Stimulated activated CD4-positive, alpha-beta T cell treated with anti-CD3 and anti-CD28 coated beads, Interleukin-1b, Interleukin-23, amount 100 ng/mL, for 4 hours (primary cell): ENCODE measurements around the gene AGAP9.
"Not testable (repeated sequence)": the region's sequence is repeated elsewhere in the genome, so short reads cannot be mapped to it uniquely, and the experiment has no call there.

Experiments used
- DNase-seq, 2 donors: peaks; one replicate each; pipeline ENCODE4 v3.0.0-alpha.2; 2020; ENCODE audit warnings: low read depth in 2 of 2

Gene AGAP9

DNA sequence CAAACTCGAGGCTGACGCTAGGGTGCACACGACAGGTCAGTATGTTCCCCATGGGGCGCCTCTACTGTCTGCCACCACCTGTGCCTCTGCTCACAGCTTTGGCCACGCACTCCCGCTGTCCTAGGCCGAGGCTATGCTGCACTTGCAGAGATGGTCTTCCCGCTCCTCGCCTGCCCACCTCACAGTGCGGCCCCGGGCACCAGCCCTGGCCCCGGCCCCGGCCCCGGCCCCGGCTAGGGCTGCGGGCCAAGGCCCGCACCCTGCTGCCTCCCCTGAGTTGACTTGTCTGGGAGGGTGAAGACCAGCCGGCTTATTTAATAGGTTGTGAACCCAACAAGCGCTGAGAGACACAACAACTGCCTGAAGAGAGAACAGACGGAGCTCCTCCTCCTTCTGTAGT lies at the start of gene AGAP9:
AGAP9 (minus strand) TSS at position 164 of the 400 bp plus-strand sequence; CDS start at position 52, 112 bp downstream.
- DNase-seq, result not testable (repeated sequence)

DNA sequence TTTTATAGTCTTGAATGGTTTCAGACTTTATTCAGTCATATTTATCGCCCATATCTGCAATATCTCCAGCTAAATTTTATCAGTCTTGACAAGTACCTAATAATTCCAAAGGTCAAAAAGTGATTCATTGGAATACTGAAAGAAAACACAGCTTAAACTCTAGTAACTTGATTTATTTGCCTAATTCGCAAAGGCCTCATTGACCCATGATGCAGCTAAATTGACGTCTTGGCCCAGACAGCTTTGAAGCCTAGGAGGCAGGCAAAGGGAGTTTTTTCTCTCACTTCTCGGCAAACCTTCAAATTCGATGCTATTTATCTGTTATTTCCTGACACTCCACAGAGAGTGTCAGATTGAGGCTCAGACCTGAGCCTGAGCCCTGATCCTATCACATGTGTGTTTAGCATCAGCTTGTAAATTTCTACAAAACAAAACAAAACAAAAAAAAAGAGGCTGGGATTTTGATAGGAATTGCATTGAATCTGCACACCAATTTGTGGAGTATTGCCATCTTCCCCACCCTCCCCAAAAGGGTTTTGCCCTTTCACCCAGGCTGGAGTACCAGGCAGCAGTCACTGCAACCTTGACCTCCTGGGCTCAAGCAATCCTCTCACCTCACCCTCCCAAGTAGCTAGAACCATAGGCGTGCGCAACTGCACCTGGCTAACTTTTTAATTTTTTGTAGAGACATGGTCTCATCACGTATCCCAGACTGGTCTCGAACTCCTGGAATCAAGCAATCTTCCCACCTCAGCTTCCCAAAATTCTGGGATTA lies 47.9 kb upstream of the AGAP9 start:
- not testable (repeated sequence) for DNase-seq

DNA sequence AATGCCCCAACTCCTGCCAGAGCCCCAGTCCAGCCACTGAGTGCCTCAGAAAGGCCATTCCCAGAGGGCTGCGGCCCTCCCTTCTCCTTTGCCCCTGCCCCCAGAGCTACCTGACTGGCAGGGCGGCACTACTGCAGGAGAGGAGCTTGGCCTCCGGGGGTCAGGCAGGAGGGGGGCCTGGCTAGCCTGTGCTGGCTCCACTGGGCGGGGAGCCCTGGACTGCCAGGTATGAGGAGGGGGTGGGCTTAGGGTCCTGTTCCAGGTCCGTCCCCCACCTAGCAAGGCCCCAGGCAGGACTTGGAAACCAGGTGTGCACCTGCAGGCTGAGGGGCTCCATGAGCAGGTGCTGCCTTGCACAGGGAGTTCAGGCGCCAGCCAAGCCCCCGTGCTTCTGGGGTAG lies 43.3 kb upstream of the AGAP9 start:
- not testable (repeated sequence) for DNase-seq

DNA sequence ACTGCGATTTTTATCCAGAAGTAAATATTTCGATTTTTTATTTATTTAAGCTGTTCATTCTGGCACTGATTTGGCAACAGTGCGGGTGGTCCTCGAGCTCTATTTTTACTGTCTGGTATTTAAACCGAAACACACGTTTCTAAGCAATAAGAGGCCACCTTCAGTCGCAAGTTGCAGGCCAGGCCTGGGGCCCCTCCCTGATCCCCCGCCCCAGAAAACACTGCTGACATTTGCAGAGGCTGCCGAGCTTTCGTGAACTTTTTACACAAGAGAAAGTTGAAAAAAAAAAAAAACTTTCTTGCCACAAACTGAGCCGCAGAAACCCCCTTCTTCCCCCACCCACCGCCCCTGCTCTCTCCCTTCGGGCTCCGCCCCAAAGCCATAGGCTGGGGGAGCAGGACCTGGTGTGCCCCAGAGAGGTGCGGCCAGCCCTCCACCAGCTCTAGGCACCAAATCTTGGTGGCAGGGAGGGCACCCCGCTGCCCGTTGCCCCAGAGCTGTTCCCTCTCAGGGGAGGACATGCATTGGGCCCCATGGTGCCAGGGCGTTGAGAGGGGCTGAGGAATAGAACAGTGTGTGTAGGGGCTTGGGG lies 42.8 kb upstream of the AGAP9 start:
- not testable (repeated sequence) for DNase-seq

DNA sequence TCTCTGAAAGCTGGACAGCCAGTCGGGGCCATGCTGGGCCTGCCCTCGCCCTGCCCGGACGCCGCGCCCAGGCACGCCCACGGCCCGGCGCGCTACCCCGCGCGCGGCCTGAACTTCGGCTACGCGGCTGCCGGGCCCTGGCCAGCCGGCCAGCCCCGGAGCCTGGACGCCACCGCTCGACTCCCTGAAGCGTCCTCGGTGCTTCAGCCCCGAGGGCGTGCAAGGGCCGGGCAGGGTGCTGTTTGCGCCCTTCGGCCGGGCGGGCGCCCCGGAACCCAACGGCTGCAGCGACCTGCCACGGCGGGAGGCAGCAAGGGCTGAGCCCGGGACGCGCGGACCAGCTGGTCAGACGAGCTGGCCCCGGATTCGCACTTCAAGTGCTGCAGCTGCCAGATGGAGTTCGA lies 42.1 kb upstream of the AGAP9 start:
- DNase-seq, result not testable (repeated sequence)

DNA sequence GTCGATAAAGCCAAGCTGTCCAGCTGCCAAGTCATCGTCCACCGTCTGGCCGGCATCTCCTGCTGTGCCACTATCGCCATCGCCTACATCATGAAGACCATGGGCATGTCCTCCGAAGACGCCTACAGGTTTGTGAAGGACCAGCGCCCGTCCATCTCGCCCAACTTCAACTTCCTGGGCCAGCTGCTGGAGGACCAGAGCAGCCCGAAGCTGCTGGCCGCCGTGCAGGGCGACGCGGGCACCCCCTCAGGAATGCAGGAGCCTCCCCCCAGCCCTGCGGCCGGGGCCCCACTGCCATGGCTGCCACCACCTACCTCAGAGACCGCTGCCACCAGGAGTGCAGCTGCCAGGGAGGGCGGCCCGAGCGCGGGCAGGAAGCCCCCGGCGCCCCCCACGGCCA lies 41.5 kb upstream of the AGAP9 start:
- not testable (repeated sequence) for DNase-seq

DNA sequence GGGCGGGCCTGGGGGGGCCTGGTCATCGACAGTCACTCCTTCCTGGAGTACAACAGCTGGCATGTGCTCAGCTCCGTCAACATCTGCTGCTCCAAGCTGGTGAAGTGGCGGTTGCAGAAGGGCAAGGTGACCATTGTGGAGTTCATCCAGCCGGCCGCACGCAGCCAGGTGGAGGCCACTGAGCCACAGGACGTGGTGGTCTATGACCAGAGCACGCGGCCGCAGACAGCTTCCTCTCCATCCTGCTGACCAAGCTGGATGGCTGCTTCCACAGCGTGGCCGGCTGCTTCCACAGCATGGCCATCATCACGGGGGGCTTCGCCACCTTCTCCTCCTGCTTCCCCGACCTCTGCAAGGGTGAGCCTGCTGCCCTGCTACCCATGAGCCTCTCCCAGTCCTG lies 40.9 kb upstream of the AGAP9 start:
- DNase-seq, result not testable (repeated sequence)

DNA sequence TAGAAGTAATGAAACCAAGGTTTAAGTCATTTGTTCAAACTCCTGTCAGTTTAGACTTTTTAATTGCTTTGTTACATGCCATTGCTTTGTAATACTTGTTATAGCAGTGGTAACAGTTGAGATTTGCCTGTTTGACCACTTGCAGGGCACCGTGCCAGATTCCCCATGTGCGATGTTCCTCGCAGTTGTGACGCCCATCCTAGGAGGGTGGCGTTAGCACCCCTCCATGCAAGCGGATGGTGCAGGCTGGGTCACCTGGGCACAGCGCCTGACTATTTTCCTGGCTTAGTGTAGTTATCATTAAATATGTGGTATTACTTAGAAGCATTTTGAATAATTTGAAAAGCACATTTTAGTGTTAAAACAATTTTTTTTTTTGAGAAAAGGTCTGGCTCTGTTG lies 37.0 kb upstream of the AGAP9 start:
- not testable (repeated sequence) for DNase-seq

DNA sequence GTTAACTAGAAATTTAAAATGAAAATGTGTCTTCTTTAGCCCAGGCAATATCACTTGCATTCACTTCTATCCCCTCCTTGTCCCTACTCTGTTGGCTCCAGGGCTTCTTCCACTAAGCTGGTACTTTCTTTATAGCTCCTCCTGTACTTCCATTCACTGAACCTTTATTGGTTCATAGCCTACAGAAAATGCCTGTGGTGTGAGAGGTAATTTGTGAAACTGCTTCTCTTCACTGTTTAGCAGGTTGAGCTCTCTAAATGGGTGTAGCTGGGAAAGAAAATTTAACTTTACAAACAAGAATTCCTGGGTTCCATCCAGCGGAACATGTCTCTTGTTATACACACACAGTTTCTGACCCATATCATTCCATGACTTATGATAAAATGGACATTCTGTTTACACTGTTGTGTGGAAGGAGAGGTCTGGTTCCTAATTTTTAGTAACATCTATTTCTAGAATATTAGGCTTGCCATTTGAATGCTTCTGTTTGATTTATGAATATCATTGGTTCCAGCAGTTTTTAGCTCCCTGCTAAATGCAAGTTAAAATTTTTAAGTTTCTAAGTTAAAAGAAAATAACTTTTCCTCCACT lies 36.4 kb upstream of the AGAP9 start:
- DNase-seq, result not testable (repeated sequence)

DNA sequence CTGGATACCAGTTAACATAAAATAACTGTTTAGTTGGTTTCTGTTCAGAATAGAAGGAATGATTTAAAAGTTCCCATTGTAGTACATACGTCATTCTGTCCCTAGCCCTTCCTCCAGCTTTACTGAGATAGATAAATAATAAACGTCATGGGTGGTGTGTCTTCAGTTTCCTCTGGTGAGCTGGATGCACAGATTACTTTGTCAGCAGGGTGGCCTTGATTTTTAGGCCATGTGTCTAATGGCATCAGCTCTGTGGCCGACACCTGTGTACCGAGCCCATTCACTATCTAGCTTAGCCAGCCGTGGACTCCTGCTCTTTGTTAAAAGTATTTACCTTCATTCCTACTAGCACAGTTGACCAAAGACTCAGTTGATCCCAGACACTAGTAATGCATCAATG lies 34.7 kb upstream of the AGAP9 start:
- not testable (repeated sequence) for DNase-seq

DNA sequence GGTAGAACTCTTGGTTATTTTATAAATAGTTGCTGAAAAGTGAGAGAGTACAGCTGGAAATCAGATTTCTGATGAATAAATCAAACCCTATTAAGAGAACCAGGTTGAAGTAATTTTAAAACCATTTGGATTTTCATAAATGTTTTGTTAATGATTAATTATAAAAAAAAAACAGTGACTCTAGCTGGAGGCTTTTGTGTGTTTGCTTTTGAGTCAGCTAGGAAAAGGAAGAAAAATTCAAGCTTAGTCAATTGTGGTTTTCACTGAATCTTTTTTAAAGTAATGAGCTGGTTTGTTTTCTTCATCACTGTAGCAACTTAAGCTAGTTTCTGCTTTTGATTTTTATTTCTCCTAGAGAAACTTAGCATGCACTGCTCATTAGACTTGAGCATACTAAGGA lies 34.2 kb upstream of the AGAP9 start:
- DNase-seq, result not testable (repeated sequence)

DNA sequence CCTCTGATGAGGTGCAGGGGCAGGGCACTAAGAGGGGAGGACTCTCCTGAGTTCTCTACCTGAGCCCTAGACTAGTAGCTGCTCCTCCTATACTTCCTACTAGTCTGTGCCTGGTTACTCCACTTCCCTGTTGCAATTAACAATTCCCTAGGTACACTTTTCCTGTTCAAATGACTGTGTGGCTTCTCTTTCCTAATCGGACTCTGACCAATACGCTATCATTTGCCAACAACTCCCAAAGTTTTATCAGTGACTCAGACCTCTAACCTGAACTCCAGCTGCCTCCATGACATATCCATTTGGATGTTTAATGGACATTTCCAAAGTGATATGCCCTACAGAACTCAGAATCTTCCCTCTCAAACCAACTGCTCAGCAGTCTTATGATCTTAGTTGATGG lies 31.9 kb upstream of the AGAP9 start:
- DNase-seq, result not testable (repeated sequence)

DNA sequence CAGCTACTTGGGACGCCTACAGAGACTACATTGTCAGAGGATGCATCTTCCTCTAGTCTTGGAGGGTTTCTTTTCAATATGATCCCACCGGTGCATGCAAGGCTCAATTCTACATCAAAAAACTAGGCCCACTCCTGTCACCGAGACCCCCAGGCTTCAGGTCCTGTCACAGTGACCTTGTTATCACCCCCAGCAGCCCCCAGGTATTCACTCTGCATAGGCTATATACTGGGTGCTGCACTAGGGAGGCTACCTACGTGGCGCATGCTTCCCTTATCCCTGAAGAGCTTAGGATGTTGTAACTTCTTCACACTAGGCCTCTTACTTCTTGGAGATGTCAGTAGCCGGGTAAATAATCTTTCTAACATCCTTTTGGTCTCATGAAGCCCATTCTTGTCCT lies 31.1 kb upstream of the AGAP9 start:
- not testable (repeated sequence) for DNase-seq

DNA sequence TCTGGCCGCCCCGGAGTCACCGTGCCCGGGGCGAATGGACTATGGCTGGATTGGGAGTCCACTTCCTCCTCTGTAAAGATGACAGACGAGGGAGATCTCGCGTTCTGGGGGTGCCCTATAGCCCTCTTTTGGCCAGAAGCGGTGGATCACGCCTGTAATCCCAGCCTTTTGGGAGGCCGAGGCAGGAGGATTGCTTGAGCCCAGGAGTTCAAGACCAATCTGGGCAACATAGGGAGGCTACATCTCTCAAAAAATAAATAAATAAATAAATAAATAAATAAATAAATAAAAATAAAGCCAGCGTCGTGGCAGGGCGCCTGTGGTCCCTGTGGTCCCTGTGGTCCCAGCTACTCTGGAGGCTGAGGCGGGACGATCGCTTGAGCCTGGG lies 30.4 kb upstream of the AGAP9 start:
- not testable (repeated sequence) for DNase-seq

DNA sequence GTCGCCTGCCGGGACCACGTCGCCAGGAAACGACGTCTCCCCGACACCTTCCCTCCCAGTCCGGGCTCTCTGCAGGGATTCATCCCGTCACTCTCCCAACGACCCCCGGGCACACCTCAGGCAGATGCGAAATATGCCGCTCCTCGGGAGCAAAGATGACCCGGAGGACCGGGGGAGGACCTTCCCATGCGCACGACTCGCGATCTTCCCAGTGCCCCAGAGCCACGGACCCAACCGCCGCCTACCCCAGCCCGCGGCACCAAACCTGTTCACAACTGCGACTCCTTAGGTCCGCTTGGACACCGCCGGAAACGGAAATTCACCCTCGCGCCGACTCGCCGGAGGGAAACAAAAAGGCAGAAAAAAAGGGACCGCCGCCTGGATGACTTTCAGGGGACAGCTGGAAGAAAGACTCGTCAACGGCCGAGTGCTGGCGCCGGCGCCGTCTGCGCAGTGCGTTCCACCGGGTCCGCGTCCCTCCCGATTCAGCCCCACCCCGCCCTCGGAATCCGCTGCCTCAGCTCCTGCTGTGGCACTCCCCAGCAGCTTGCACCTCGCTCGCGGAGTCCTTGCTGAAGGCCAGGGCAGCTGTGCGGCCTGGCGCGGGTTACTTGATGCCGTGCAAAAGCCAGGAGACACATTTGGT lies 29.9 kb upstream of the AGAP9 start:
- peak; percentile 55 to 65 for DNase-seq

DNA sequence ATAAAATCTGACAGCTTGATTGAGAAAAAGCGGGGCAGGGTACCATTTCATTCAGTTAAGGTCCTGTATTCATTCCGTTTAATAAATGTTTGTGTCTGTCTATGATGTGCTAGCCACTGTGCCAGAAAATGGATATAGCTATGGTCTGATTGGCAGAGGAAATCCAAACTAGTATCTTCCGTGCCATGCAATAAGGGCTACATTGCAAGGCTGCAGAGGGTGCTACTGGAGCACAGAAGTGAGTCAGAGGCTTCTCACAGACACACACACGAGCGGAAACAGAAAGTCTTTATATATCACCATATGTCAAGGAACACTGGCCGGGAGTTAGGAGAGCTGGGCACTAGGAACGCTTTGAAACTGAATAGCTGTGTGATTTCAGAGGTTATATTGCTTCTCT lies 29.3 kb upstream of the AGAP9 start:
- DNase-seq, result peak; percentile 11 to 19

DNA sequence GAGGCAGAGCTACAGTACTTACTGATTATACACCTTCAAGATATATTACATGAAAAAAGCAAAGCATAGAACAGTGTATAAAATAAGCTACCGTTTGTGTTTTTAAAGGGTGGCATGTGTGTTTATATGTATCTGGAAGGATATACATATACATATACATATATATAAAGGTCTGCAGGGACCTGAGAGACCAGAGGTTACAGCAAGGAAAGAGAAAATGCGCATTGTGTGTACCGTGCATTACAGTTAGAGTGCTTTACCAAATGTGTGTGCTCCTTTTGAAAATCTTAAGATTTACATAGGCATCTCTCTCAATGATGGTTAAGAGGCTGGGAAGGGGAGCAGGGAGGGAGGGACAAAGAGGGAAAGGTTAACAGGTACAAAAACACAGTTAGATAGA lies 23.8 kb upstream of the AGAP9 start:
- not testable (repeated sequence) for DNase-seq

DNA sequence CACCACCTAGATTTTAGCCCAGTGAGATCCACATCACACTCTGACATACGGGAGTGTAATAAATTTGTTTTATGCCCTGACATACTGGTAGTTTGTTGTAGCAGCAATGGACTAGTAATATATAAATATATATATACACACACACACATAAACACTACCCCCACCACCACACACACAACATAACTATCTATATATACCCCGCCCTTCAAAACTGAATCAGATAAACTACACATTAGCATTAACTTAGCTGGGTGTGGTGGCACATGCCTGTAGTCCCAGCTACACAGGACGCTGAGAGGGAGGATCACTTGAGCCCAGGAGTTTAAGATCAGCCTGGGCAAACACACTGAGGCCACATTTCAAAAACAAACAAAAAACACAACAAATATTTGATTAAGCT lies 13.0 kb upstream of the AGAP9 start:
- not testable (repeated sequence) for DNase-seq

DNA sequence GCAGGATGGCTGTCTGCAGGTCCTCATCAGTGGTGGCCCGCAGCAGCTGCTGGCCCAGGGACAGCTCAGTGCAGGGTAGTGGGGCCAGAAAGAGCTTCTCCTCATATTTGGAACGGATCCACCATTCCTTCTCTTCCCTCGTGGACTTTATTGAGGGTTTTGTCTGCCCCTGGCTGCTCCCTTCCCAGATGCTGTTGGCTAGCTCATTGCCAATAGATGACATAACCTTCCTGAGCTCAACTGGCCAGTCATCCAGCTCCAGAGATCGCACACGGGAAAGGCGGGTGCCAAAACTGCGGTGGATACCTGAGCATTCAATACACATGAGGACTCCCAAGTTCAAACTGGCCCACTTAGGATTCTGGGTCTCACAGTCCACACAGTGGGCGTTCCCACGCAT lies 21.1 kb downstream of the AGAP9 start:
- DNase-seq, result not testable (repeated sequence)

DNA sequence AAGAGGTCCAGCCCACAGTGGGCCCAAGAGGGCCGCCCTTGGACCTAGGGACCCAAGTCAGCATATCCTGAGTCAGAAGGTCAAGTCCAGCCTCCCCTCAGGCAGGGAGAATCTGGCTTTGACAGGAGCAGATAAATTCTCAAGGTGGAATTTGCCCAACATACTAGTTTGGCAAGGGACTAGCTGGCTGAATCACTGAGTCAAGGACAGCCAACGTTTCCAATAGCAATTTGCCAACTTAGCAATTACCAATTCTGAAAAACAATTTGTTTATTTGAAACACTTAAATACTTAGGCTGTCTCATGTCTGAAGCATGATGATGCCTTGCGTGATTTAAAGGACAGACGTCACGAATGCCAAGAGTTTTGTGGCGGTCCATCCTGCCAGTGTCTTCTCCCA lies 29.2 kb downstream of the AGAP9 start:
- DNase-seq, result not testable (repeated sequence)

DNA sequence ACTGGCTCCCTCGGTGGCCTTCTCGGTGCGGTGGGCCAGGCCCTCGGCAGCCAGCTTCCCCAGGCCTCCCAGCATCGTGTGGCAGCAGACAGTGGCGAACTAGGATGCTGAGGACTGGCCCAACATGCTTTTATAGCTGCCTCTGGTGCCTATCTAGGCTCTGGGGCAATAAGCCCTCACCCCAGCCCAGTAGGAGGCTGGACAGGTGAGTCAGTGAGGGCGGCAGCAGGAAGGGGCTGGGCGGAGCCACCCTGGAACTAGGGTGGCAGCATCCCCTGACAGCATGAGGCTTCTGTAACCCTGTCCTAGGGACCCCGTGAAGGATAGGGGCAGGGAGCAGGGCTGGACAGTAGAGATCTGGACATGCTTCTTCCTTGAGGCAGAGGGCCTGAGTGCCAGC lies 31.8 kb downstream of the AGAP9 start, which contains the start of gene FAM25G:
FAM25G (minus strand) TSS at position 101 of the 400 bp plus-strand sequence; CDS start at position 75, 26 bp downstream.
- DNase-seq, result not testable (repeated sequence)

DNA sequence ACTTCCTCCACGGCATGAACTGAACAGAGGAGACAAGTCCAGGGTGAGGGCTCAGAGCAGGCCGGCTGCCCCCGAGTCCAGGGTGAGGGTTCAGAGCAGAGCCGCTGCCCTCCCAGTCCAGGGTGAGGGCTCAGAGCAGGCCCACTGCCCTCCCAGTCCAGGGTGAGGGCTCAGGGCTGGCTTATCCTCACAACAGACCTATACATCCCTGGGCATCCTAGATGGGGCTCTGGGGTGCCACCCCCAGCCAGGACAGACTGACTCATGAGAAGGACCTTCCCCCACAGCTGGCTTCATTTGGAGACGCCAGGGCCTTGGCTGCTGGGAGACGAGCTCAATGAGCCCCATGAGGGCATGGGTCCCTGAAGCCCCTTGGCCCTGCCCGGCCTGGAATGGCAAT lies 33.8 kb downstream of the AGAP9 start:
- DNase-seq, result not testable (repeated sequence)
